IMR-90 (cell line): ENCODE data around the gene ATP5MK. TPM values are rescaled to one million over a fixed set of nuclear protein-coding genes. Genes with fewer than 3 reads are reported as not detected.

Source experiments
- ATAC-seq: fragments of 200-7000 bp; cut with Tn5 transposase; 2 replicates; pipeline ENCODE4 v1.9.1; 2020; ENCODE audit warnings: low read depth, mild to moderate bottlenecking, moderate library complexity
- BruUV-seq: library from RNA; stranded (reverse); fragments of 400-500 nt; replicated peaks from 2 replicates; lab custom pipeline; 2021; lab: Mats Ljungman, UMichigan
- CTCF ChIA-PET: fragments of 300-600 bp; formaldehyde crosslinking; extraction: SDS; loops from one replicate; lab custom pipeline; 2021; ENCODE audit warnings: antibody characterized with exemption; lab: Yijun Ruan, JAX
- POLR2A ChIA-PET: fragments of 300-600 bp; sonication (Branson Sonifier 250); formaldehyde crosslinking; loops from one replicate; lab custom pipeline; 2022; ENCODE audit warnings: antibody characterized with exemption; ENCODE audit not compliant: unreplicated experiment; lab: Charles Lee
- DNase-seq: peaks from one replicate; pipeline ENCODE4 v3.0.0; 2013
- H2AFZ ChIP-seq: replicated peaks from 2 replicates; pipeline ENCODE3; 2013; ENCODE audit warnings: low read length, mild to moderate bottlenecking; ENCODE audit not compliant: poor library complexity
- H2AK5ac ChIP-seq: 2 replicates; pipeline ENCODE4 v1.6.1; 2013; ENCODE audit warnings: low read depth, low read length, inconsistent platforms
- H2AK9ac ChIP-seq: replicated peaks from 2 replicates; pipeline ENCODE3; 2013; ENCODE audit warnings: mild to moderate bottlenecking, low read depth, low read length, moderate library complexity; ENCODE audit not compliant: poor library complexity
- H2BK120ac ChIP-seq: 2 replicates; pipeline ENCODE4 v1.6.1; 2013; ENCODE audit warnings: low read depth, low read length, inconsistent platforms
- H2BK15ac ChIP-seq: 3 replicates; pipeline ENCODE4 v1.6.1; 2013; ENCODE audit warnings: low read depth, low read length, inconsistent platforms
- H2BK20ac ChIP-seq: 2 replicates; pipeline ENCODE4 v1.6.1; 2013; ENCODE audit warnings: low read depth, mild to moderate bottlenecking, inconsistent platforms, low read length, moderate library complexity
- H2BK5ac ChIP-seq: 2 replicates; pipeline ENCODE4 v1.6.1; 2013; ENCODE audit warnings: mild to moderate bottlenecking, low read depth, low read length, inconsistent platforms; ENCODE audit not compliant: poor library complexity, severe bottlenecking
- H3K14ac ChIP-seq: replicated peaks from 2 replicates; pipeline ENCODE4 v1.6.1; 2013; ENCODE audit warnings: low read depth, low read length, inconsistent platforms
- H3K18ac ChIP-seq: 2 replicates; pipeline ENCODE4 v1.6.1; 2013; ENCODE audit warnings: low read depth, low read length, control low read depth
- H3K23ac ChIP-seq: 2 replicates; pipeline ENCODE4 v1.6.1; 2013; ENCODE audit warnings: low read depth, low read length, inconsistent platforms
- H3K27ac ChIP-seq: 2 replicates; pipeline ENCODE4 v1.5.1; 2013; ENCODE audit warnings: mild to moderate bottlenecking, control low read depth, low read length; ENCODE audit not compliant: insufficient read depth
- H3K27me3 ChIP-seq: 2 replicates; pipeline ENCODE4 v1.6.1; 2013; ENCODE audit warnings: low read length; ENCODE audit not compliant: control insufficient read depth, insufficient read depth
- H3K36me3 ChIP-seq: 2 replicates; pipeline ENCODE4 v1.6.1; 2013; ENCODE audit warnings: low read length, mixed read lengths; ENCODE audit not compliant: control insufficient read depth, insufficient read depth
- H3K4ac ChIP-seq: 2 replicates; pipeline ENCODE4 v1.6.1; 2013; ENCODE audit warnings: low read depth, low read length, inconsistent platforms
- H3K4me1 ChIP-seq: 2 replicates; pipeline ENCODE4 v1.6.1; 2013; ENCODE audit warnings: low read length, mixed read lengths; ENCODE audit not compliant: control insufficient read depth, insufficient read depth
- H3K4me2 ChIP-seq: 2 replicates; pipeline ENCODE4 v1.6.1; 2013; ENCODE audit warnings: low read depth, mild to moderate bottlenecking, control low read depth, low read length, moderate library complexity
- H3K4me3 ChIP-seq: 2 replicates; pipeline ENCODE4 v1.5.1; 2013; ENCODE audit warnings: low read depth, mild to moderate bottlenecking, control low read depth, low read length, moderate library complexity; ENCODE audit not compliant: insufficient read depth
- H3K56ac ChIP-seq: 2 replicates; pipeline ENCODE4 v1.6.1; 2013; ENCODE audit warnings: low read length, inconsistent platforms; ENCODE audit not compliant: insufficient read depth; ENCODE audit errors: extremely low read depth
- H3K79me1 ChIP-seq, 2 experiments: 2 replicates each; pipeline ENCODE4 v1.6.1; 2013; ENCODE audit warnings: low read length in 2 of 2, inconsistent platforms in 1 of 2, low read depth in 1 of 2
- H3K9ac ChIP-seq: 2 replicates; pipeline ENCODE4 v1.6.1; 2013; ENCODE audit warnings: low read depth, low read length, control low read depth
- H3K9me1 ChIP-seq: 2 replicates; pipeline ENCODE4 v1.6.1; 2013; ENCODE audit warnings: low read length, inconsistent platforms; ENCODE audit not compliant: insufficient read depth
- H3K9me3 ChIP-seq: 2 replicates; pipeline ENCODE4 v1.6.1; 2013; ENCODE audit warnings: low read length; ENCODE audit not compliant: control insufficient read depth, insufficient read depth
- H4K20me1 ChIP-seq: 2 replicates; pipeline ENCODE4 v1.6.1; 2013; ENCODE audit warnings: low read length, inconsistent platforms; ENCODE audit not compliant: insufficient read depth
- H4K5ac ChIP-seq: 2 replicates; pipeline ENCODE4 v1.6.1; 2013; ENCODE audit warnings: mild to moderate bottlenecking, low read depth, low read length, control low read depth
- H4K8ac ChIP-seq, 2 experiments: 2 replicates each; pipeline ENCODE4 v1.6.1; 2013; ENCODE audit warnings: low read depth in 2 of 2, low read length in 2 of 2, control low read depth in 1 of 2, inconsistent platforms in 1 of 2
- H4K91ac ChIP-seq: 2 replicates; pipeline ENCODE4 v1.6.1; 2013; ENCODE audit warnings: low read depth, low read length, inconsistent platforms; ENCODE audit not compliant: insufficient read depth
- CHD1 ChIP-seq: IDR thresholded peaks from 2 replicates; pipeline ENCODE4 v1.6.1; 2012; ENCODE audit warnings: low read depth, low read length, improper control_type of control experiment
- CTCF ChIP-seq: conservative IDR thresholded peaks from 2 replicates; pipeline ENCODE4 v1.5.1; 2012; ENCODE audit warnings: mild to moderate bottlenecking, low read depth, low read length, improper control_type of control experiment
- MAFK ChIP-seq: IDR thresholded peaks from 2 replicates; pipeline ENCODE4 v1.6.1; 2012; ENCODE audit warnings: low read depth, low read length, improper control_type of control experiment
- MAZ ChIP-seq: IDR thresholded peaks from 2 replicates; pipeline ENCODE4 v1.6.1; 2012; ENCODE audit warnings: low read depth, mild to moderate bottlenecking, low read length, improper control_type of control experiment, moderate library complexity, borderline replicate concordance
- POLR2A ChIP-seq: IDR thresholded peaks from 2 replicates; pipeline ENCODE4 v1.6.1; 2012; ENCODE audit warnings: mild to moderate bottlenecking, low read depth, low read length
- RAD21 ChIP-seq: IDR thresholded peaks from 2 replicates; pipeline ENCODE4 v1.6.1; 2012; ENCODE audit warnings: low read length, improper control_type of control experiment
- RCOR1 ChIP-seq: IDR thresholded peaks from 2 replicates; pipeline ENCODE4 v1.6.1; 2012; ENCODE audit warnings: mild to moderate bottlenecking, low read length, improper control_type of control experiment; ENCODE audit not compliant: insufficient replicate concordance
- RFX5 ChIP-seq: IDR thresholded peaks from 2 replicates; pipeline ENCODE4 v1.8.0; 2012; ENCODE audit warnings: low read depth, mild to moderate bottlenecking, low read length, moderate library complexity
- SMC3 ChIP-seq: fragments of 150-350 bp; IDR thresholded peaks from 2 replicates; pipeline ENCODE4 v1.6.1; 2016; ENCODE audit warnings: low read depth, mild to moderate bottlenecking, antibody characterized with exemption, low read length, moderate library complexity
- WGBS, 2 experiments: methylation state at CpG; one replicate each; pipeline versions ENCODE4 v1.1.5 to v1.1.7; 2013; ENCODE audit warnings: missing lambda C conversion rate in 2 of 2; ENCODE audit not compliant: insufficient read length in 1 of 2; ENCODE audit errors: extremely low coverage in 2 of 2; 5-methylcytosine and 5-hydroxymethylcytosine counted together
- dilution Hi-C: fragments of 300-500 bp; cut with HindIII; formaldehyde crosslinking; loops from one replicate; pipeline ENCODE4 v1.14.3; 2018; ENCODE audit warnings: low sequenced_read_pairs; ENCODE audit not compliant: unreplicated experiment
- in situ Hi-C: fragments of 300-500 bp; cut with MboI; formaldehyde crosslinking; loops from 3 replicates; pipeline ENCODE4 v1.14.3; 2019; ENCODE audit warnings: low sequenced_read_pairs, inconsistent platforms, mixed read lengths
- intact Hi-C: fragments of 100-400 bp; cut with micrococcal nuclease; formaldehyde crosslinking; loops from 2 replicates; pipeline ENCODE4 v1.10.0; 2022
- polyA plus RNA-seq, 3 experiments: library from polyadenylated mRNA; depleted of rRNA; stranded (reverse); fragments of >200 nt; gene quantifications; 2 replicates each; pipeline ENCODE4 v1.2.3, GENCODE V29; 2012; ENCODE audit warnings: low replicate concordance in 1 of 3
- total RNA-seq: library from RNA; depleted of rRNA; stranded (reverse); fragments of >200 nt; gene quantifications from 2 replicates; pipeline ENCODE4 v1.2.3, GENCODE V29; 2012

Gene ATP5MK
- total and polyA plus RNA-seq, 2 of the 4 experiments (the other 2 are of a cell fraction): 73.4 to 101 TPM

GRCh38 chr10:103443475-103444185 lies 47.4 kb upstream of the ATP5MK start:
- Histone ChIP-seq H3K23ac (no peak overlapping the region), H3K9ac (no peak overlapping the region), H3K18ac (no peak overlapping the region), H3K56ac (no peak overlapping the region), H3K4ac (no peak overlapping the region), H4K5ac (no peak overlapping the region), H3K4me3 (no peak overlapping the region), H2BK15ac (no peak overlapping the region), H4K8ac (no peak overlapping the region), H2AK9ac (no peak overlapping the region), H4K91ac (no peak overlapping the region), H4K20me1 (peaks cover 5% of the 10 kb centered on the region; the same call in 1 of the 2 replicates), H3K4me2 (no peak overlapping the region), H2AFZ (no peak overlapping the region), H2BK20ac (no peak overlapping the region), H3K27me3 (no peaks in the 10 kb centered on the region), H3K36me3 (peaks cover 74% of the 10 kb centered on the region), H2BK5ac (no peak overlapping the region), H3K4me1 (no peaks in the 10 kb centered on the region; the same call in 1 of the 2 replicates), H3K9me3 (no peaks in the 10 kb centered on the region), H2AK5ac (no peak overlapping the region), H3K27ac (no peak overlapping the region), H3K9me1 (peaks cover 2% of the 10 kb centered on the region; the same call in 1 of the 2 replicates), H2BK120ac (no peak overlapping the region), H3K14ac (no peak overlapping the region), H3K79me1 (peaks cover 0 to 12% of the 10 kb centered on the region in 2 experiments; a peak in 2 of 4 replicates)
- BruUV-seq: no TSS peak
- TF ChIP-seq RFX5 (no peak), RCOR1 (no peak), RAD21 (no peak), CTCF (no peak), MAFK (no peak), POLR2A (no peak), SMC3 (no peak), MAZ (no peak), CHD1 (no peak)
- ChIA-PET POLR2A (no interaction called here), CTCF (no interaction called here)
- 97% methylated on average over 12 of the region's 23 CpGs; no CpG with 5 or more reads in 1 of the 2 experiments for WGBS, 2 experiments
- dilution Hi-C loops (no loop called here), in situ Hi-C loops (no loop called here), intact Hi-C loops (no loop called here)
- ATAC-seq: no peak
- DNase-seq: no peak
